SKM-1 (cell line): ENCODE data around the gene AUTS2.
"Not testable (repeated sequence)": the region's sequence is repeated elsewhere in the genome, so short reads cannot be mapped to it uniquely, and the experiment has no call there.

Experiments used
- DNase-seq: peaks from one replicate; lab custom pipeline; 2025; ENCODE audit not compliant: unreplicated experiment; lab: John Stamatoyannopoulos, UW

AUTS2 gene

GRCh38 chr7:70711452-70711851 is 1113.2 kb downstream of the AUTS2 start:
- no peak for DNase-seq

GRCh38 chr7:70712942-70713341 is 1114.7 kb downstream of the AUTS2 start:
- DNase-seq, result no peak

GRCh38 chr7:70714506-70715038 is 1116.3 kb downstream of the AUTS2 start:
- no peak for DNase-seq

GRCh38 chr7:70717553-70718329 is 1119.5 kb downstream of the AUTS2 start:
- DNase-seq, result no peak

- no peak for DNase-seq
These were observed 1120.8 kb downstream of the AUTS2 start for GRCh38 chr7:70719125-70719524.

- DNase-seq, result no peak
These were observed 1122.1 kb downstream of the AUTS2 start for GRCh38 chr7:70720191-70720873.

- no peak for DNase-seq
These were observed 1123.2 kb downstream of the AUTS2 start for GRCh38 chr7:70721500-70721899.

- no peak for DNase-seq
These were observed 1125.1 kb downstream of the AUTS2 start for GRCh38 chr7:70723339-70723738.

- DNase-seq, result no peak
These were observed 1127.2 kb downstream of the AUTS2 start for GRCh38 chr7:70725448-70725847.

GRCh38 chr7:70726294-70726693 is 1128.0 kb downstream of the AUTS2 start:
- no peak for DNase-seq

- no peak for DNase-seq
These were observed 1128.7 kb downstream of the AUTS2 start for GRCh38 chr7:70726951-70727378.

- no peak for DNase-seq
These were observed 1129.6 kb downstream of the AUTS2 start for GRCh38 chr7:70727861-70728260.

- no peak for DNase-seq
These were observed 1130.7 kb downstream of the AUTS2 start for GRCh38 chr7:70728872-70729552.

- not testable (repeated sequence) for DNase-seq
These were observed 1131.4 kb downstream of the AUTS2 start for GRCh38 chr7:70729553-70730157.

GRCh38 chr7:70730451-70731110 is 1132.3 kb downstream of the AUTS2 start:
- no peak for DNase-seq

- DNase-seq, result no peak
These were observed 1134.8 kb downstream of the AUTS2 start for GRCh38 chr7:70733090-70733489.

- no peak for DNase-seq
These were observed 1136.1 kb downstream of the AUTS2 start for GRCh38 chr7:70734411-70734810.

GRCh38 chr7:70735313-70735712 is 1137.0 kb downstream of the AUTS2 start:
- DNase-seq, result no peak

GRCh38 chr7:70736715-70737460 is 1138.6 kb downstream of the AUTS2 start:
- no peak for DNase-seq
